Islet precursor cell (in vitro differentiated cells): ENCODE data around the gene LAD1.

Experiments used
- DNase-seq: peaks from one replicate; pipeline ENCODE4 v3.0.0-alpha.2; 2018

The LAD1 gene

DNA sequence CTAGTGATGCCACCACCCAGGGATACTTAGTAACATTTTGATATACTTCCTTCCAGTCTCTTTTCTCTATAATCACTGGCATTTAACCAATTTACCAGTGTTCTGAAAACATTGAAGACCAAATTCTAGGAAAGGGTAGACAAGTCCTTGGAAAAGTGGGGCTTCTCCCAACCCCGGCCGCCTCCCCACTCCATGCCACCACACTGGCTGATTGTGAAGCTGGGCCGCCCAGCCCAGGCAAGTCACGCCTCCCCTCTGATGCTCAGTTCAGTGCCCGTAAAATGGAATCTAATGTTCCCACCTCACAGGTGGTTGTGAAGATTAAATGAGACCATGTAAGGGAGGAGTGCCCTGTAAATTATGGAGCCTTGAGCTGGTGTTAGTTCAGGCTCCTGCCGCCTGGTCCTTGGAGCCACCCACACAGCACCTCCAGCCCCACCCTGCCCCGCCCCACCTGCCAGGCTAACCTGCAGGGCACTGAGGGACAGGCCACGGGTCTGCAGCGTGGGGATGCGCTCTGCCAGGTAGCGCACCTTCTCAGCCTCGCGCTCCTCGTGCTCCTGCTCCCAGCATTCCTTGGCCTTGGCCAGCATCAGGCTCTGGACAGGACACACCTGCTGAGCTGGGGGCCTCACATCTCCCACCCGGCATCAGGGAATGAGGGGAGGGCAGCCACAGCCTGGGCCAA is 15.1 kb upstream of the LAD1 start:
- DNase-seq: no peak

DNA sequence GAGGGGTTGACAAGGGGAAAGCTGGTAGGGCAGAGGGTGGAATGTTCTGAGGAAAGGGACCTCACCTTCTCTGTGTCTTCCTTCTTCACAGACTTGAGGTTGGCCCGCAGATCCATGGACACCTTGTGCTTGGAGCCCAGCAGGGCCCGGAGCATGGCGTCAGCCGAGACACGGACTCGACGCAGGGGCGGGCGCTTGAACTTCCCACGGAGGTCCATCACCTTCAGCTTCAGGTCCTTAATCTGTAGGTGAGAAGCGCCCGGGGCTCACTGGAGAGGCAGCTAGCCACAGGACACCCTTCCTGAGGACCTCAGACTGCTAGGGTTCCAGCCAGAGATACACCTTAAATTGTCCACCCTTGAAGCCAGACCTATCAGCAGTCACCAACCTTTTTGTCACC is 12.2 kb upstream of the LAD1 start:
- no peak for DNase-seq

DNA sequence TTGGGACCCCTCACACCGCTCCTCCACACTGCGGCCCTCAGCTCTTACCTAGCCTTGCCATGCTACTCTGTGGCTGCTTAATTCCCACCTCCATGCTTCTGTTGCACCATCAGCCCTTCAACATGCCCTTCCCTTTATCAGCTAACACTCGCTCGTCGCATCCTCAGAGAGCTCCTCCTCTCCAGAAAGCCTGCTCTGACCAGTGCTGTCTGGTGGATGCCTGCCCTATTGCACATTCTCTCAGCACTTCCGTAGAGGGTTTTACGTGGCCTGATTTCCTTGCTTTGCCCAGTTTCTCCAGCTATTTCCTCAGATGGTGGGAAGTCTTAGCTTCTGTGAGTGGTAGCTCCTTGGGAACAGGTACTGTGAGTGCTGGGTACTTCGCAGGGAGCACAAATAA is 10.3 kb upstream of the LAD1 start:
- no peak for DNase-seq

DNA sequence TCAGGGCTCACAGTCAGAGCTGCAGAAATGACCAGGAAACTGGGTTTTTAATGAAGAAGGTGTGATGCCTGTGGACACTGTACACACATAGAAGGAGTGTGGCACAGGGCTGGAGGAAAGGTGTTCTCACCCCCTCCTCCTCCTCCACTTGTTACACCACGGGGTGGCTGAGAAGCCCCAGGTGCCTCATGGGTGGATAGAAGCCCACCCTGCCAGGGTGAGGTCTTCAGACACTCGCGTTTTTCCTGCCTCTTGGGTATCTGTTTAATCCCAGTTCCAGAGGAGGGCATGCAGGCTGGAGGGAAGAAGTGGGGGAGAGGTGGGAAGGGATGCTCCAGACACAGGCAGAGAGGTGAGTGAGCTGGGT is 9.7 kb upstream of the LAD1 start:
- no peak for DNase-seq

DNA sequence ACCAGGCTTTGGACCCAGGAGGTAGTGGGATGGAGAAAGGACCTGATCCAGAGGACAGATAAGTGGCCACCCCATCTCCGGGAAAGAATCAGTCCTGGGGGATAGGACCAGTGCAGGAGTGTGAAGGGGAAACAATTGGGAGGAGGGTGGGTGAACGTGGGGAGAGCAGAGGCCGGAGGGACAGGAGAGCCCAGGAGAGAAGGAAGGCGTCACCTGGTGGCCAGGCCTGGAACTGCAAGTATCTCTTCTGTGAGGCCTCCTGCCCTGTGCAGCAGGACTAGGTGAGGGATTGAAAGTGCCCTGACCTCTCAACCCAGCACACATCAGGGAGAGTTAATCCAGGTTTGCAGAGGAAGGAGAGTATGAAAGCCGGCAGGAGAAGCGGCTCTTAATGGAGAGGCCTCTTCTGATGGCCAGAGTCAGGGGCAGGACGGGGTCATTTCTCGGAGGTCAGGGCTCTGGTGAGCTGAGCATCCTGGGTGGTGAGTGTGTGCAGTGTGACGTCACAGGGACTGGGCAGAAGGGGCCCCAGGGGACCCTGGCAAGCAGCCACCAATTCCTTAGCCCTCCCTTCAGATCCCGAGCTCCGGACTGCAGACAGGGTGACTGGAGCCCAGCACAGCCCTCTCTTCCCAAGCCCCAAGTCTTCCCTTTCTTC is 9.2 kb upstream of the LAD1 start:
- peak; percentile 91 for DNase-seq

DNA sequence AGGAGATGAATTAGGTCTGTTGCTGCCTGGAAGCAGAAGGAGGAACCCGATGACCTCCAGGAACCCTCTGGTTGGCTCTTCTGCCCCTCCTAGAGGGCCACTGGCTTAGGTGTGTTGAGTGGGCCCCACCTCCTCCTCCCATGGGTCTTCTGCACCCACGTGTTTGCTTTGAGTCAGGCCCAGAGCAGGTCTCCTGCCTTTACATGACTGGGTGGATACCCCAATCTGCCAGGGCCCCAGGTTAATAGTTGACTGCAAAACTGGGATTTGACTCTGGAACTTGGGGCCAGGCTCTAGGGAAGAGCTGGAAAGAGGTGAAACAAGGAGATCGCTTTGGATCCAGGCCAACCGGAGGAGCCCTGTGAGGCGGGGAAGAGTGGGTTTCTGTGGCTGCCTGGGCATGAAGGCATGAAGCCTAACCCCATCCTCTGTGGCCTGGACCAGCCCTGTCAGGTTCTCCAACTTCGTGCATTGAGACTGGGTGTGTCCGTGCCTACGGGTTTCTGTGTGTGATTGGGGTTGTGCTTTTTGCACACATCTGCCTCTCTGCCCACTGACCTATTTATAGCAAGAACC is 7.8 kb upstream of the LAD1 start:
- no peak for DNase-seq

DNA sequence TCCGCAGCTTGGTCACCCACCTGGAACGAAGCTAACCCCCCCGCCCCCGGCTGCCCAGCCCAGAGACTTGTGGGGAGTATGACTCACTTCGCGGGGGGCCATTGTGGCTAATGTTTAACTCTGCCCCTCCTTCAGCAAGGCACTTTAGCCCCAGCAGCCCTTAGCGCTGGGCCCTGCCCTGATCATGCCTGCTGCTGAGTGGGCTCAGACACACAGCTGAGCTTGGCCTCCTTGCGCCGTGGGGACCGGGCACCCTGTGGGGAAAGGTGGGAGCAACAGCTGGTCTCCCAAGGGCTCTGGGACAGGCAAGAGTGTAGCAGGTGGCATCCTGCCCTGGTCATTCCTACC is 6.3 kb upstream of the LAD1 start:
- no peak for DNase-seq

DNA sequence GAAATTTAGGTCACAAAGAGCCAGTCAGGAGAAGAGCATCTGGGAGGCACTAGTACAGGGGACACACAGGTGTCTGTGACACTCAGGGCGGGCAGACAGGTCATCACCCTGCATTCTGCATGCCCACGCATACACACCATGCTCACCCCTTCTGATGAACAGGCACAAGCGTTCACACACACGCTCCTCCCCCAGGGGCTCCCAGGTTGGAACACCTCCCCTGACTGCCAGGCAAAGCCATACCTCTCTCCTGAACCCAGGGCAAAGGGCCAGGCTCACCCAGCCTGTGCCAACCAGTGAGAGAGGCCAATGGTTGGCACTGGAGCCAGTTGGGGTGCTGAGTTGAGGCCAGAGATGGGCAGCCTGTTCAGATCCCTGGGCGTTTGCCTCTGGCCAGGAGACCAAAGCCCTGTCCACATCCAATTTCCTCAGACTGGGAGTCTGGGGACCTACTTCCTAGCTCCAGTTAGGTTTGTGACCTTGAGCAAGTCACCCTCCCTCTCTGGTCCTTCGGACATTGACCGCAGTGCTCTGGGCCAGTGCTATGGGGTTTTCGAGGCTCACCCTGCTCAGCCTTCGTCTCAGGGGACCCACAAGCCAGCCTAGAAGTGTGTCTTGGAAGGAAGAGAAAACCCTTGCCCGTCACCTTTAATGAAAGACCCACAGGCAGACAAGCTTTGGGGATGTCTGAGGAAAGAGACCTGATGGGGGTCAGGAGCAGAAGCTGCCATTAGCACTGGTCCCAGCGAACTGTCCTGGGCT is 5.8 kb upstream of the LAD1 start:
- no peak for DNase-seq

DNA sequence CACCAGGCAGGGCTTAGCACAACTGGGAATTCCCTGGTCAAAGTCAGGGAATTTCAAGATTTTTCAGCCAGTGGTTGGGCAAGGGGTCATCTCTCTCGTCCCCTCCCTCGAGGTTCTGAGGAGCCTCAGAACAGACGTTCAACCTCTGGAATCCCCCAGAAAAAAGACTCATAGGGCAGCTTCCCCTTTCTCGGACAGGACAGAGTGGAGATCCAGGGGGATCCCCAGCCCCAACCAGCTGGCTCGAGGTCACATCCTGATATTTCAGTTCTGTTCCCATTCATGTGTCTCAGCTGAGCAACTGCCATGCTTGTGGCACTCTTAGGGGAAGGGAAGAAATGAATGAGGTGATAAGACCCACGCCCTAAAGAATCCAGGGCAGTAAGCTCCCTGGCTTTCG is 4.9 kb upstream of the LAD1 start:
- DNase-seq: no peak

DNA sequence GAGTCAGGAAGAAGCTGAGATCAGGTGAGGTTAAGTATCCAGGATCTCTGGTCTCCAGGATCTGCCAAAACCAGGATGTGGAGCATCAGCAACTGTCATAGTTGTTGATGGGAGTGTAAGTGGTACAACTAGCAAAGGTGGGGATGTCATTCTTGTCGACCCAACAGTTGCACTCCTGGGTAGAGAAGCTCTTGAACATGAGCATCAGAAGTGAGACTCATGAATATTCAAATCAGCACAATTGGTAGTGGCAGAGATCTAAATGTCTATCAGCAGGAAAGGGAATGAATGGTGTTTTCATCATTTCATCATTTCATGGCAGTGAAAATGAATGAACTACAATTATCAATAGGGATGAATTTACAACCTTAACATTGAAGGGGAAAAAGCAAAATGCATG is 4.2 kb upstream of the LAD1 start:
- DNase-seq: no peak

DNA sequence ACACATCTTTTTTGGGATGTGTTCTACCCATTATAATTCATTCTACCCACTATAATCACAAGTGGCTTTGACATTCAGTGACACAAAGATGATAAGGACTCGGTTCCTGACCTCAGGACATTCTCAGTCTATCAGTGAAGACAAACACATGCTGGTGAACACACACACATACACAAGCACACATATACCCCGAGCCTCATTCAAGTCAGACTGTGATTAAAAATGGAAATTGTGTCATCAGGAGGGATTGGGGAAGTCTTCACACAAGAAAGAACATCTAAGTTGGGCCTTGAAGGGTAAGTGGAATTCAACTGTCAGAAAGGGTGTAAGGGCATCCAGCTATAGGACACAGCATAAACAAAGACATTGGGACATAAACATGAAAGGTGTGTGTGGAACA is 2.6 kb upstream of the LAD1 start:
- no peak for DNase-seq

DNA sequence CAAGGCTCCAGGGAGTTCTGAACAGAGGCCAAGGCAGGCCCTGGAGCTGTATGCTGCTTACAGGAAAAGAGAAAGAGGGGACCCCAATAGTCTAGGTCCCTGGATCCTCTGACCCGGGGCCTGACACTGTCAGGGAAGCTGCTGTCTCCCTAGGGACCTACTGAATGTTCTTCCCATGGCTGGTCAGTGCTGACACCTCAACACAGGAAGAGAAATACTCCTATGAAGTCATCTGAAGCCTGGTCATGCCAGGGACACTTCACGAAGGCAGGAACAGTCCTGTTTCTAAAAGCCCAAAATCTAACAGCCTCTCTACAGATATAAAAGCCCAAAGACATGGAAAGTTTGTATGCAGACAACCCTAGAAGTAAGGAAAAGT is 1.7 kb upstream of the LAD1 start:
- no peak for DNase-seq

DNA sequence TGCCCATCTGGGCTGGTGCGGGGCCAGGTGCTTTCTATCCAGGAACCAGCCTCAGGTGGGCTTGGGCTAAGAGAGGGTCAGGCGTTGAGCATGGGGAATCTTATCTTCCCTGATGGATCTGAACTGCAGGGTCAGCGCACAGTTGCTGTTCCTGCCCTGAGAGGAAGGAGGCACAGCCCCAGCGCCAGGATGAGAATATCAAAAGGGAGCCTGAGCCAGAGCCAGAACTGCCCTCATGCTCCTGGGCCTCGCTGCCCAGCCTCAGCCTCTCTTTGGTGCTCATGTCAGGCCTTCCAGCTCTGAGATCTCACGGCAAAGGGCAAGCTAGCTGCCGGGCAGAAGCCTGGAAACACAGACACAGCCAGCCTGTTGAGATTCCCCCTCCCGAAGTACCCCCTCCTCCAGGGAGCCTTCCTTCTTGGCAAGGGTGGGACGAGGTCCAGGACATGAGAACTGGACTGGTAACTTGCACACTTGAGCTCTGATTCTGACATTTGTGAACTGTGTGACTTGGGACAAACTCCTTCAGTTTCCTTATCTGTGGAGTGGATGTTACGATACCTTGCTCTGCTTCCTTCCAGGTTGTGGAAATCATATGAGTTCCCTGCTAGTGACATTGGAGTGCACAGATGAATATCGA is 1.2 kb upstream of the LAD1 start:
- DNase-seq: no peak

DNA sequence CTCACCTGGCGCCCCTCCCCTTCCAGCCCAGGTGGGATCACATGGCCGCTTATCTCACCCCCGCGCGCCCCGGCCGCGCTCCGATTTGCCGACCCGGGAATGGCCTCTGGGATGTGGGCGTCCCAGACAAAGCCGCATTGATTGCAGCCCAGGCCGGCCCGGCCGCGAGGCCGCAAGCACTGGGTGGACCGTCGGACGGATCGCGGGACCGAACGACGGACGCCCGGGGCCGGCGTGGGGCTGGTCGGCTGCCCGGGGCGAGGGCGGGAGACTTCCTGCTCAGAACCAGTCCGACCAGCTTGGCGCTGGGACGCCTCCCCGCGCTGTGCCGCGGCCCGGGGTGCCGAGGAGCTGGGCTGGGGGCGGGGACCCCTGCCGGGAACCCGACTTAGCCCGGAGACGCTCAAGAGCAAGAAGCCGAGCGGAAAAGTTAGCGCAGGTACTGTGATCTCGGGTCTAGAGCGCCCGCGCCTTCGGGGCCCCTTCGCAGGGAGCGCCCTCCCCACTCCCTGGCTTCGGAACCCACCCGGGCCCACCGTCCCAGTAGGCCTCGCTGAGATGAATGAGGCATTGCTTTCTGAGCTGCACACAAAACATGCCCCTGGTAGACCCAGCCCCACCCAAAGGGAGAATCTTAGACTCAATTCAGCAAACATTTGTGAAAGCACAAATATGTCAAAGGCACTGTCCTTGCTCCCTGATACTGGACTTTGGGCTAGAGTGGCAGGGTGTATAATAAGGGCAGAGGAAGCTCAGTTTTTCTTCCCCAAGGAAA is 415 bp upstream of the LAD1 start:
- peak; percentile 92 for DNase-seq

DNA sequence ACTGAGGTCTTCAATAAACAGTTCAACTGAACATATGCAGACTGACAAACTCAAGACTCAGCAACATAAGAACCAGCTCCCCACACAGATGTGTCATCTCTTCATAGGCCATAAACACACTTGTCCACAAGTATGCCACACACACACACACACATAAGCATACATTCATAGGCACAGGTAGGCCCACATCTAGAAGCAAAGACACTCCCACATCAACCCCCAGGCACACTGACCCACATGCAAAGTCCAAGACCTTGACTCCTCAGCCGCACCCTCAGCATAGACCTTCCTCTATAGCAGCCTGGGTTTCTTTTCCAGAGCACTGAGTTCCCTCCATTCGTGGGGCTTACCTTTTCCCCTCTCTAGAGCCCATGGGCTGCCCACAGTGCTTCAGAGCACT is 1.4 kb downstream of the LAD1 start:
- no peak for DNase-seq

DNA sequence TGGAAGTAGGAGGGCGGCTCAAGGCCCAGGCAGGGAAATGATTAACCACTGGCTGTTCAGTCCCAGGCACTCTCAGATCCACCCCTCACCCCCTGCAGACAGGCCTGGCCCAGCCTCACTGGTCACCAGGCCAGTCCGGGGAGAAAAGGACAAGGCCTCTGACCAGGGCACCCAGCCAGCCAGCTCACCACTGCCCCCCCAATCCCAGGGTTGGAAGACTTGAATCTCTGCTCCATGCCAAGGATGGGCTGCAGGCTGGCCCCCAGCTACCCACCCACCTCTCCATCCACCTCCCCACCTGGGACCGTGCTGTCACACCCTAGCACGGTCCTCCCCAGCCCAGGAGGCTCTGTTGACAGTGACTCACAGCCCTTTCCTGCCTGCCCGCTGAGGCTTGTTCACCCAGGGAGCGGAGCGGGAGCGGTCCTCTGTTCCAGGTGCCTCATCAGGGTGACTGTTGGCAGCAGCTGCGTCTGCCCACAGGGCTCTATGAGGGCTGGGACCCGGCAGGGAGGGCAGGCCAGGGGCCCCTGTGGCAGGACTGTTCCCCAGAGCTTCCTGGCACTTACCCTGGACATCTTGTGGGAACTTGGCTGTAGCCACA is 2.2 kb downstream of the LAD1 start:
- DNase-seq: peak; percentile 72

DNA sequence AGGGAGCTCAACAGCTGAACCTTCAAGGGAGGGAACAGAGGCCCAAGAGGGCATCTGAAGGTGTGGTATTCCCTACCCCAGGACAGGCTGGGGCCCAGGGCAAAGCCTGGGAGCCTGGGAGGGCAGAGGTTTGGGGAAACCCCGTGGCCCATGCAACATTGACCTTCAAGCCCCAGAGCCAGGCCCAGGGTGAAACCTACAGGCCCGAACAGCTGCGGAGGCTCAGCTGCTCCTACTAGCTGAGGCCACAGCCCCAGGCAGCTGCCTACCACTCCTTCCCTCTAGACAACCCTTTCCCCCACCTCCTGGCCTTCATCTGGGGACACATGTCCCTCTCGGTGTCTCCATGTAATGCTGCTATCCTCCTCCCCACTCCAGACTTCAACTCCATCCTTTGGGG is 3.2 kb downstream of the LAD1 start:
- no peak for DNase-seq

DNA sequence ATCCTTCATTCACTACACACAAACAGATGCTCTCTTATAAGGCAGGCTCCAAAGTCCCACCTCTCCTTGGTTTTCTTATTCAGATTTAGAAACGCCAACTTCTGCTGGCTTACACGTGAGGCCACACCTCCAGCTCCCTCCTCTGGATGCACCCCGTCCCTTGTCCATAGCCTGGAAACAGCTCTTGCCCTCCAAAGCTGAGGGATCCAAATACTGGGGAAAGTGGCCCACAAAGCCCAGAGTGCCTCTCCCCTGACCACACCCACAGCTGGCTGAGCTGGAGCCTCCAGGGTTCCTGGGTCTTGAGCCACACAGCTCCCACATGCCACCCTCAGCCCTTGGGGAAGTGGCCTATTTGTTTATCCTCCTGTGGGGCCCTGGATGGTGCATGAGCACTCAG is 4.5 kb downstream of the LAD1 start:
- DNase-seq: no peak

DNA sequence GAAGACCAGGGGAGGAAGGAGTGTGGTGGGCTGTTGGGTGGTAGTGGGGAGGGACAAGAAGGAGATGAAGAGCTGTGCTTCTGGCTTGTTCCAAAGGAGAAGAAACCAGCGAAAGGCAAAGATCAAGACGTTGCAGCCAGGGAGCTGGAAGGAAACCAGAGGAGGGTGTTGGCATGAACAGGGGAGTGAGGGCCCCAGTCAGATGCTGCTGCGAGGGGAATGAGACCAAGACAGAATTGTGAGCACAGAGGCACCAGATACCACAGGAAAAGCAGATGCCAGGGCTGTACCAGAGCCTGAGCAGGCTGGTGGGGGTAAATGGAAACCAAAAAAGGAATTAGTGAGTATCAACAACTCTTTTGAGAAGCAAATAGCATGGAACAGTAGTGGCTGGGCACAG is 6.0 kb downstream of the LAD1 start:
- DNase-seq: no peak

DNA sequence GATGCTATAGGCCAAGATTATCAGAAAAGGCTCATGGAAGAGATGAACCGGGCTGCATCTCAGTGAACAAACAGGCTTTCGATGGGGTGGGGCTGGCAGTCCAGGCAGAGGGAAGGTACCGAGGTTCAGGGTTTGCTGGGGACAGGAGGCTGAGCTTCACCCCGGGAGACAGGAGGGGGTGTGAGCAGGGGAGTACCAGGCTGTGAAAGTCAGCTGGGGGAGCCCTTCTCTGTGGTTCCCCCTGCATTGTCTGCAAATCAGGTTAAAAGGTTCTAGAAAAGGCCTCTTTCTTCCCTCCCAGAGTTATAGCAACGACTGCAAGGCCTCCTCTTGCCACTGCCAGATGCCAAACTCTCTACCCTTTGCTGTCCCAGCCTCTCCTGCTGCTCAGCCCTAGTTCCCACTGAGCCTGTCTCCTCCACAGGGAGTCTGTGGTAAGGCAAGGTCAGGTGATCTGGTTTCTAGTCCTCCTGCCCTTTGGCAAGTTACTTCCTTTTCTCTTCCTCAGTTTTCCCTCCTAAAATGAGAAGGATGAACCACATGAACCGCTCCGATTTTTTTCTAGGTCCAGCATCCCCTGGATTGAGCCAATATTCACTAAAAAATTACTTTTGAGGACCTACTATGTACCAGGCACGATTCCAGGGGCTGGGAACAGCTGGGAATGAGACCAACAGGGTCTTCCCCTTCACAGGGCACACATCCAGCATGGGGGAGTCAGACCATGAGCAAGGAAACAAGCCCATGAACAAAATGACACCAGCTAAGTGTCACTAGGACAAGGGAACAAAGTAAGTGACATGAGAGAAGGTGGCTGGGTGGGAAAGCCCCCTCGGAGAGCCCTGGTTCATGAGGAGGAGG is 7.2 kb downstream of the LAD1 start:
- DNase-seq: no peak

DNA sequence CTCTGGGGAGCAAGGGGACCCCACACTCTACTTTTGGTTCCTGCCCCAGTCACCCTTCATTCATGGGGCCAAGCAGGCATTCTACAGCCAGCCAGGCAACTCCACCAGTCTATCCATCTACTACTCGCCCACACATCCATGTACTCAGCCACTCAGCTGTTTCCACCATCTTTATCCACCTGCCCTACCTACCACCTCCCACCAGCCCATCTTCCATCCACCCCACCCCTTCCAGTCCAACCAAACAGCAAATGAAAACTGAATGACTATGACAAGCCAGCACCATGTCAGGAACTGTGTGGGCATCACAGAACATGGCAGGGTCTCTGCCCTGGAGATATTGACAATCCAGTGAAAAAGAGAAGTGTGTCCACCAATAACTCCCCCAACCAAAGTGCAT is 7.9 kb downstream of the LAD1 start:
- DNase-seq: no peak

DNA sequence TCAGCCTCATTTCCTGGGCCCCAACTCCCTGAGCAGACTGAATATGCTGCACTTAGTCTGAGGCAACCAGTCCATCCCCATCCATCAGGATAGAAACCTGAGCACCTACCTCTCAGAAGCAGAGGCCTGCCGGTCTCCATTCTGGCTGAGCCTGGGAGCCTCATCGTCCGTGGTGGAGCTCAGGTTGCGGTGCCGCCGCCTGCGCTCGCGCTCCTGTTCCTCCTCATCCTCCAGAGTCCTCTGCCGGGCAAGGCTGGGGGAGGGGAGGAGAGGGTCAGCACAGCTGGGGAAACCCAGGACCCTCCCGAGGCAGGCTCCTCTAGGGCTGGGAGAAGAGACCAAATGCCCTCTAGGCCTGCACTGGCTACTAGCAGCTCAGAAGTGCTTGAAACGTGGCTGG is 10.1 kb downstream of the LAD1 start:
- no peak for DNase-seq
